NCI-H1694 treated with DMSO at 0.1 percent for 48 hours (cell line): ENCODE data around the gene SLC44A4.
"Not testable (repeated sequence)": the region's sequence is repeated elsewhere in the genome, so short reads cannot be mapped to it uniquely, and the experiment has no call there.

ENCODE experiments used
- DNase-seq: peaks from one replicate; lab custom pipeline; 2025; lab: John Stamatoyannopoulos, UW

Gene SLC44A4

GRCh38 chr6:31858707-31859106, 20.1 kb downstream of the SLC44A4 start:
- DNase-seq: no peak

DNA sequence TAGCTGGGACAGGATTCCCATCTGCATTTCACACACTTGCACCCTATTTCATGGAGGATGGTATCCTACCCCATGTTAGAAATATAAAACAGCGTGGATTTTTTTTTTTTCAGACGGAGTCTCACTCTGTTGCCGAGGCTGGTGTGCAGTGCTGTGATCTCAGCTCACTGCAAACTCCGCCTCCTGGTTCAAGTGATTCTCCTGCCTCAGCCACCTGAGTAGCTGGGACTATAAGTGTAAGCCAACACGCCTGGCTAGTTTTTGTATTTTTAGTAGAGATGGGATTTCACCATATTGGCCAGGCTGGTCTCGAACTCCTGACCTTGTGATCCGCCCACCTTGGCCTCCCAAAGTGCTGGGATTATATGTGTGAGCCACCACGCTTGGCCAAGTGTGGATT, 21.0 kb downstream of the SLC44A4 start:
- DNase-seq: not testable (repeated sequence)

GRCh38 chr6:31851980-31852718, 26.6 kb downstream of the SLC44A4 start:
- not testable (repeated sequence) for DNase-seq

GRCh38 chr6:31851485-31851832, 27.3 kb downstream of the SLC44A4 start:
- DNase-seq: no peak

GRCh38 chr6:31850765-31851484, 27.9 kb downstream of the SLC44A4 start:
- no peak for DNase-seq

DNA sequence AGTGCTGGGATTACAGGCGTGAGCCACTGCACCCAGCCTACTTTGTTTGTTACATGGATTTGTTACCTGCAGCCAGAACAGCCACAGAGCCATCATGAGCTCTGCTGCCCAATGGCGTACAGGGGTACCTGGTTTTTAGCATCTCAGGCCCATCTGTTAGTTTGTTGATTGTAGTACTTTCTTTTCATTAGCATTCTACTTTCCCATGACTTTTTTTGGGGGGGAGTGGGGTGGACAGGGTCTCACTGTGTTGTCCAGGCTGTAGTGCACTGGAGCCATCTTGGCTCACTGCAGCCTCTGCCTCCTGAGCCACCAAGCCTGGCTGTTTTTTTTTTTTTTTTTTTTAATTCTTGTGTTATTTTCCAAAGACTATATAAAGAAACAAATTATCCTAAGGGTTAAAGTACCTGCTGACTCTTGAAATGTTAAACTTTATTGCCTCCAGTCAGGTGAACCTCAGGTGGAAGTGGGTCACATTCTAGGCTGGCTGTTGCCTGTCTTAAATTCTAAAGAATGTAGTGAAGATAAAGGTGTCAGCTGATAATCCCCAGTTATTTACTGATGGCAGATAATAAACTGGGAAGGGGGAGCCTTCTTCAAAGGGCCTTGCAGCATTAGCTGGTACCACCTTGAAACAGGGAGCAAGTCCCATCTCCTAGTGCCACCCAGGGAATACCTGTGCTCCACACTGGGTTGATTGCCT, 31.4 kb downstream of the SLC44A4 start:
- DNase-seq: no peak

- no peak for DNase-seq
Observed at GRCh38 chr6:31844507-31844906, 34.3 kb downstream of the SLC44A4 start.

DNA sequence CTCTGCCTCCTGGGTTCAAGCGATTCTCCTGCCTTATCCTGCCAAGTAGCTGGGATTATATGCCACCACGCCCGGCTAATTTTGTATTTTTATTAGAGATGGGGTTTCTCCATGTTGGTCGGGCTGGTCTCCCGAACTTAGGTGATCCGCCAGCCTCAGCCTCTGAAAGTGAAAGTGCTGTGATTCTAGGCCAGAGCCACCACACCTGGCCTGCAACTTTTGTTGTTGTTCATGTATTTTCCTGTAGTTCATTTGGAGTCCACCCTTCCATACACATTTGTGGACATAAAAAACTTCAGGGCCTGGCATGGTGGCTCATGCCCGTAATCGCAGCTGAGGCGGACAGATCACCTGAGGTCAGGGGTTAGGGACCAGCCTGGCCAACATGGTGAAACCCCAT, 36.7 kb downstream of the SLC44A4 start:
- no peak for DNase-seq

- not testable (repeated sequence) for DNase-seq
Observed at GRCh38 chr6:31839779-31840126, 39.0 kb downstream of the SLC44A4 start.

- no peak for DNase-seq
Observed at GRCh38 chr6:31838968-31839367, 39.8 kb downstream of the SLC44A4 start.

- DNase-seq: not testable (repeated sequence)
Observed at GRCh38 chr6:31838114-31838553, 40.7 kb downstream of the SLC44A4 start.

- no peak for DNase-seq
Observed at GRCh38 chr6:31837369-31838113, 41.3 kb downstream of the SLC44A4 start.

DNA sequence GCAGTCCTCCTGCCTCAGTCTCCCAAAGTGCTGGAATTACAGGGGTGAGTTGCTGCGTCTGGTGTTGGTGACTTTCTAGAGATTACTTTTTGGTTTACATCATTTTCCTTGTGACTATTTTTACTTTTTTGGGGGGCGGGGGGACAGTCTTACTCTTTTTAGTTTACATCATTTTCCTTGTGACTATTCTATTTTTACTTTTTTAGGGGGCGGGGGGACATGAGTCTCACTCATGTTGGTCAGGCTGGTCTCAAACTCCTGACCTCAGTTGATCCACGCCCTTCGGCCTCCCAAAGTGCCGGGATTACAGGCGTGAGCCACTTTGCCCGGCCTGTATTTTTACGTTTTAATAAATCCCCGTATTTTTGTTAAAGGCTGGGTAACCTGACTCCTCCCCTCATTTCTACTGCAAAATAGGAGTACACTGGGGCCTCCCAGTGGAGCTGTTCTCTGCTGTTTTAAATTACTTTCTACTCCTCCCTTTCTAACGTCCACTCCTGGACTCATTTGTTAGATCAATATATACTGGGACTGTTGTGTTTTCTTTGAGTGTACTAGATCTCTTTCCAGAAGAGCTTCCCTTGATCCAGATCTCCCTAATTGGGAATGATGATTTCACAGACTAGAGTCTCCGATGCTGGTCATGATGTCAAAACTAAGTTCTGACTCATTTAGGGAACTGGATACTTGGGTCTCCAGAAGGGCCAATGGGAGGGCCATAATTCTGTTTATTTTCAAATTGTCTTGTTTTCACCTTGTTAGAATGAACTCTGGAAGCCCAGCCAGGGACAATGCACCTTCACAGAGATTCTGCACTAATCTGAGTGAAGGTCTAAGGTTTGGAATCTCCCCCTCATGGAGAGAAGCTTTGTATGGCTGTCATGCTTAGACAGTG, 42.1 kb downstream of the SLC44A4 start:
- DNase-seq: no peak

GRCh38 chr6:31836047-31836473, 42.7 kb downstream of the SLC44A4 start:
- no peak for DNase-seq

DNA sequence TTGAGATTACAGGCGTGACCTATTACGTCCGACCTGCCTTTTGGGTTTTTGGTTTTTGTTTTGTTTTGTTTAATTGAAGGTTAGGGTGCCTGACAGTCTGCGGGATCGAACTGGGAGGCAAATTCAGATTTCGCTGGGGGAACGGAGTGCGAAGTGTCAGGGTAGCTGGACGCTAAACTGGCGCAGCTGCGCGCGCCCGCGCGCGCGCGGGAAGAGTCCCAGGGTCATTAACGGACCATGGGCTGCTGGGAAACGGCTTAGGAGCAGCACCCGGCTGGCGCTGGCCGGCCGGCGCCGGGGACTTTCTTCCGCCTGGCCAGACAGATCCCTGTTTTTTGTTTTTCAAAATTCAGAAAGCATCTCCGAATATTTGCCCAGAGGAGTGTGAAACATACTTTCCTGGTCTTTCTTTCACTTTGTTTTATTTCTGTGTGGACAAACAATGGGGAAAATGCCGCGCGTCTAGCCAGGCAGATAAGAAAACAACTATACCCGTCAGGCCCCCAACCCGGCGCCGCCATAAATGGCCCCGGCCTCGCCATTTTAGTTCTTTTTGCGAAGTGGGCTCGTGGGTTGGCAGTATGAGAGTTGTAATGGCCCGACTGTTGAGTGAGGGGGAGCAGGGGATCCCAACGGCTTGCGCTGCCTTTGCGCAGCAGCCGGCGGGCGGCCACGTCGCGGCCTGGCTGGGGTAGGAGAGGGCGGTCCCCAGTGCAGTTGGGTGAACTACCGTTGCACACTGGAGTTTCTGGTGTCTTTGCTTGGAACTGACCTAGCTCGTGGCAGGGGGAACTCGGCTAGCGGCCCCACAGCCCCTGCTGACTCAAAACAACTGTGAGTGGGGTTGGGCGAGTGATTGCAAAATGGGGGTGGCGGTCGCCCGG, 44.2 kb downstream of the SLC44A4 start:
- DNase-seq: peak; percentile 64

DNA sequence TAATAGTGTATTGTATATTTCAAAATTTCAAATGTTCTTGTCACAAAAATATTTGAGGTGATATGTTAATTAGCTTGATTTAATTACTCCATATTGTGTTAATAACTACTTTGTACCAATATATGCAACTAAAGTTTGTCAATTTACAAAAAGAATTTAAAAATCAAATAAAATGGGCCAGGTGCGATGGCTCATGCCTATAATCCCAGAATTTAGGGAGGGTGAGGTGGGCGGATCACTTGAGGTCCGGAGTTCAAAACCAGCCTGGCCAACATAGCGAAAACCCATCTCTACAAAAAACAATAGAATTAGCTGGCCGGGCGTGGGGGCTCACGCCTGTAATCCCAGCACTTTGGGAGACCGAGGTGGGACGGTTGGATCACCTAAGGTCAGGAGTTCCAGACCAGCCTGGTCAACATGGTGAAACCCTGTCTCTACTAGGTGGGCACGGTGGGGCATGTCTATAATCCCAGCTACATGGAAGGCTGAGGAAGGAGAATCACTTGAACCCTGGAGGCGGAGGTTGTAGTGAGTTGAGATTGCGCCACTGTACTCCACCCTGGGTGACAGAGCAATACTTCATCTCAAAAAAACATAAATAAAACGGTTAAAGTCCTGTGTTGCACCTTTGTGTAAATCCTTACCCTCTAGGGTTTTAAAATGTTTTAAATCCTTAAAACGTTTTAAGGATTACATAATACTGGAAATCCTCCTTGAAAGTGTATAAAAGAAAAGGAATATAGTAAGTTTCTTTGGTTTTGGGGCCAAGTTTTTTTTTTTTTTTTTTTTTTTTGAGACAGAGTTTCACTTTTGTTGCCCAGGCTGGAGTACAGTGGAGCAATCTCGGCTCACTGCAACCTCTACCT, 47.2 kb downstream of the SLC44A4 start:
- no peak for DNase-seq

- DNase-seq: no peak
Observed at GRCh38 chr6:31830886-31831335, 47.9 kb downstream of the SLC44A4 start.

DNA sequence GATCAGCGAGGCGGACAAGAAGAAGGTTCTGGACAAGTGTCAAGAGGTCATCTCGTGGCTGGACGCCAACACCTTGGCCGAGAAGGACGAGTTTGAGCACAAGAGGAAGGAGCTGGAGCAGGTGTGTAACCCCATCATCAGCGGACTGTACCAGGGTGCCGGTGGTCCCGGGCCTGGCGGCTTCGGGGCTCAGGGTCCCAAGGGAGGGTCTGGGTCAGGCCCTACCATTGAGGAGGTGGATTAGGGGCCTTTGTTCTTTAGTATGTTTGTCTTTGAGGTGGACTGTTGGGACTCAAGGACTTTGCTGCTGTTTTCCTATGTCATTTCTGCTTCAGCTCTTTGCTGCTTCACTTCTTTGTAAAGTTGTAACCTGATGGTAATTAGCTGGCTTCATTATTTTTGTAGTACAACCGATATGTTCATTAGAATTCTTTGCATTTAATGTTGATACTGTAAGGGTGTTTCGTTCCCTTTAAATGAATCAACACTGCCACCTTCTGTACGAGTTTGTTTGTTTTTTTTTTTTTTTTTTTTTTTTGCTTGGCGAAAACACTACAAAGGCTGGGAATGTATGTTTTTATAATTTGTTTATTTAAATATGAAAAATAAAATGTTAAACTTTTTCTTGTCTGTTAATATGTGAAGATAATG, 49.0 kb downstream of the SLC44A4 start:
- DNase-seq: peak; percentile 43
